22Rv1 (cell line): ENCODE results near the gene RNF223.

Experiments used
- ZFX ChIP-seq: fragments of 450-650 bp; IDR thresholded peaks from 2 replicates; pipeline ENCODE4 v1.6.1; 2017; ENCODE audit warnings: antibody characterized with exemption, borderline replicate concordance
- TF ChIP-seq, protein P1 (sequence below): fragments of 450-650 bp; IDR thresholded peaks from 2 replicates; pipeline ENCODE4 v1.5.1; 2017; ENCODE audit warnings: mild to moderate bottlenecking

DNA sequence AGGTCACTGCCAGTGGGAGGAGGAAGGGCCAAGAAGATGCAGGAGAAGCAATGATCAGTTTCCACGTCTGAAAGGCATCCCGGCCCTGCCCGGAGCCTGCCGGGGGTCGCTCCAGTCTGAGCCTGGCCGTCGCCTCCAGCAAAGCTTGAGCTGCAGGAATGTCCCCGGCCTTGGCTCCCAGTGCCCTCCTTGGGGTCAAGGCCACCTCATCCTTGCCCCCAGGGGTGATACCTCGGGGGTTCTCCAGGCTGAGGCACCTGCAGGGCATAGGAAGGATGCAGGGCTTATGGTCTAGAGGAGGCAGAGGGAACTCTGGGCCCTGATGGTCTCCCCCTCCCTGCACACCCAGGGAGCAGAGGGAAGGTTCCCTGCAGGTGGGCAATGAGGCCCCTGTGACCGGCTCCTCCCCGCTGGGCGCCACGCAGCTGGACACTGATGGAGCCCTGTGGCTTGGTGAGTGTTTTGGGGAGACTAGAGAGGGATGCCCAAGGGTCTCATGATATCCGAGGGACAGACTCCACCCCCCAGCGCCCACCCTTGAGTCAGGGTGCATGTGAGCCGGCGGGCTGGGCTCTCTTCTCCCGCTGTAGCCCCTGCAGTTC lies 19.9 kb downstream of the RNF223 start:
- TF ChIP-seq, protein P1, sequence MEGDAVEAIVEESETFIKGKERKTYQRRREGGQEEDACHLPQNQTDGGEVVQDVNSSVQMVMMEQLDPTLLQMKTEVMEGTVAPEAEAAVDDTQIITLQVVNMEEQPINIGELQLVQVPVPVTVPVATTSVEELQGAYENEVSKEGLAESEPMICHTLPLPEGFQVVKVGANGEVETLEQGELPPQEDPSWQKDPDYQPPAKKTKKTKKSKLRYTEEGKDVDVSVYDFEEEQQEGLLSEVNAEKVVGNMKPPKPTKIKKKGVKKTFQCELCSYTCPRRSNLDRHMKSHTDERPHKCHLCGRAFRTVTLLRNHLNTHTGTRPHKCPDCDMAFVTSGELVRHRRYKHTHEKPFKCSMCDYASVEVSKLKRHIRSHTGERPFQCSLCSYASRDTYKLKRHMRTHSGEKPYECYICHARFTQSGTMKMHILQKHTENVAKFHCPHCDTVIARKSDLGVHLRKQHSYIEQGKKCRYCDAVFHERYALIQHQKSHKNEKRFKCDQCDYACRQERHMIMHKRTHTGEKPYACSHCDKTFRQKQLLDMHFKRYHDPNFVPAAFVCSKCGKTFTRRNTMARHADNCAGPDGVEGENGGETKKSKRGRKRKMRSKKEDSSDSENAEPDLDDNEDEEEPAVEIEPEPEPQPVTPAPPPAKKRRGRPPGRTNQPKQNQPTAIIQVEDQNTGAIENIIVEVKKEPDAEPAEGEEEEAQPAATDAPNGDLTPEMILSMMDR, result no peak
- TF ChIP-seq ZFX, result no peak
